IPS-NIHi11 (cell line): Measurements from ENCODE around the gene CC2D2B.
"Not testable (repeated sequence)": the region's sequence is repeated elsewhere in the genome, so short reads cannot be mapped to it uniquely, and the experiment has no call there.

Source experiments
- DNase-seq: peaks from one replicate; pipeline ENCODE4 v3.0.0; 2012; ENCODE audit warnings: mixed read lengths, low spot score

CC2D2B gene

GRCh38 chr10:95905897-95906580 is 1.7 kb upstream of the CC2D2B start:
- not testable (repeated sequence) for DNase-seq

GRCh38 chr10:95906677-95907455 is 909 bp upstream of the CC2D2B start:
- DNase-seq: peak; percentile 34

- DNase-seq: no peak
These were observed 675 bp downstream of the CC2D2B start for GRCh38 chr10:95908450-95908849.

- no peak for DNase-seq
These were observed 1.8 kb downstream of the CC2D2B start for GRCh38 chr10:95909561-95909960.

- DNase-seq: not testable (repeated sequence)
These were observed 8.3 kb downstream of the CC2D2B start for GRCh38 chr10:95916039-95916438.

- no peak for DNase-seq
These were observed 13.1 kb downstream of the CC2D2B start for GRCh38 chr10:95920798-95921426.

DNA sequence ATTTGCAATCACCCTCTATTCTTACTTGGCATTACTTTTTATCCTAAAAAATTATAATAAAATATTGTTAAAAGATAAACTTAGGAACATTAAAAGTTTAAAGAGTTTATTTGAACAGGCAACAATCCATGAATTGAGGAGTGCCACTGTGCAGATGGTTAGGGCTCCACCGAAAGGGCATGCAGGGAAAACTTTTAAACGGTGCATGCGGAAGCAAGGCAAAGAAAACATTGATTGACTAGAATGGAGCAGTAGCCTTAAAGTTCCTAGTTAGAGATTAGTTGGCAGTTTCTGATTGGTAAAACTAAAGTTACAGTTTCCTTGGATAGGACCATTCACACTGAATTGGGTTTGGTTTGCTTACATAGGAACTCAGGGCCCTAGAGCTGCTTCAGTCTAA is 17.3 kb downstream of the CC2D2B start:
- DNase-seq: no peak

- no peak for DNase-seq
These were observed 27.7 kb downstream of the CC2D2B start for GRCh38 chr10:95935429-95935828.

DNA sequence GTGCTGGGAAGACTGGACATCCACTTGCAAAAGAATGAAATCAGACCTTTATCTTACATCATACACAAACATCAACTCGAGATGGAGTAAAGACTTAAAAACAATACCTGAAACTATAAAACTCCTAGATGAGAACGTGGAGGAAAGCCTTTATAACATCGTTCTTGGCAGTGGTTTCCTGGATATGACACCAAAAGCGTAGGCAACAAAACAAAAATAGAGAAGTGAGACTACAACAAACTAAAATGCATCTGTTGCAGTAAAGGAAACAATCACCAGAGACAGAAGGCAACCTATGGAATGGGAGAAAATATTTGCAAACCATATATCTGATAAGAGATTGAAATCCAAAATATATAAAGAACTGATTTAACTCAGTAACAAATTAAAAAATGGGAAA is 33.3 kb downstream of the CC2D2B start:
- DNase-seq: no peak

- no peak for DNase-seq
These were observed 55.6 kb downstream of the CC2D2B start for GRCh38 chr10:95963202-95963990.

DNA sequence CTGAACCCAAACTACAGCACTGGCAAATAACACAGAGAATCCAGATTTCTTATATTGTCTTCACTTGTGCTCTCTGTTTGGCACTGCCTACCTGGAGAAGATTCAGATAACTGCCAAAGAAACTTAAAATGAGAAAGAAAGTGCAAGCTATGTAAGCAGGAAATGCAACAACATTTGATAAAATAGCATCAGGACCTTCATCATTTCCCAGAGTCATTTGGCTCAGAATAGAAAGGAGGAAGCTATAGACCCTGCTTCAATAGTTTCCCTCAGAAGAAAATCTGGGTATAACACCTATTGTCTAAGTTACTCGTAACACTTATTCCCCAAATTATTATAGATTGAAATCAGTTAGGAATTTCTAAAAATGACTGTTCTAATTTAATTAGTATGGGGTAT is 56.2 kb downstream of the CC2D2B start:
- DNase-seq: no peak

GRCh38 chr10:95964756-95965155 is 57.0 kb downstream of the CC2D2B start:
- no peak for DNase-seq

- DNase-seq: no peak
These were observed 68.8 kb downstream of the CC2D2B start for GRCh38 chr10:95976362-95977229.

DNA sequence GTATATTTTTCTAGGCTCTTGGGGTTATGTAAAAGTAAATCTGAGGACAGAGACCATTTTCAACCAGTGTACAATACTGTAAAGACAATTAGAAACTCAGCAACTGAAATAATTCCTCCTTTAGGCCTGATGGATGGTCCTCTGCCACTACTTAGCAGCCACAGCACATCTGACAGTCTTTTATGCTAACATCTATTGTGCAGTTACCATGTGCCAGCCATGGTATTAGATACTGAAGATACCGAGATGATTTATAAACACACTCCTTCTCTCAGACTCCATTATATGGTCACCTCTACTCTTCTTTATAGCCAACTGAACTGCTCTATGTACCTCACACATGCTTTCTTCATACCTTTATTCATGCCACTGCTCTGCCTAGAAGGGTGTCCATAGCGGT is 74.4 kb downstream of the CC2D2B start:
- no peak for DNase-seq

- DNase-seq: no peak
These were observed 80.1 kb downstream of the CC2D2B start for GRCh38 chr10:95987685-95988426.

DNA sequence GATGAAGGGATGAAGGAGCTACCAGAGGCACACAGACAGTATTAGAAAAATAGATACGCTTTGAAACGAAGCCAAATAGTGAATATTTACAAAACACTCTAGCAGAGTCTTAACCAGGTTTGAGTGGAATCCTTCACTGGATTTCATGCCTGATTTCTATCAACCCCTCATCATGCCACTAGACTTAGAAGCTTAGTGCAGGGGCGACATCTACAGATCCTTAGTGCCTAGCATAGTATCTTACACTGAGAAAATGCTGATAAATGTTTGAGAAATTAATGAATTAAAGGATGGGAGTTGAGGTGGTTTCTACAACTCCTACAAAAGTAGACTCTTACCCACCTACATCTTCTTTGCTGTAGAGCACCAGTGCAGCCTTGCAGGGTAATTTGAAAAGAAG is 80.9 kb downstream of the CC2D2B start:
- DNase-seq: no peak

- DNase-seq: not testable (repeated sequence)
These were observed 86.6 kb downstream of the CC2D2B start for GRCh38 chr10:95994376-95994775.

DNA sequence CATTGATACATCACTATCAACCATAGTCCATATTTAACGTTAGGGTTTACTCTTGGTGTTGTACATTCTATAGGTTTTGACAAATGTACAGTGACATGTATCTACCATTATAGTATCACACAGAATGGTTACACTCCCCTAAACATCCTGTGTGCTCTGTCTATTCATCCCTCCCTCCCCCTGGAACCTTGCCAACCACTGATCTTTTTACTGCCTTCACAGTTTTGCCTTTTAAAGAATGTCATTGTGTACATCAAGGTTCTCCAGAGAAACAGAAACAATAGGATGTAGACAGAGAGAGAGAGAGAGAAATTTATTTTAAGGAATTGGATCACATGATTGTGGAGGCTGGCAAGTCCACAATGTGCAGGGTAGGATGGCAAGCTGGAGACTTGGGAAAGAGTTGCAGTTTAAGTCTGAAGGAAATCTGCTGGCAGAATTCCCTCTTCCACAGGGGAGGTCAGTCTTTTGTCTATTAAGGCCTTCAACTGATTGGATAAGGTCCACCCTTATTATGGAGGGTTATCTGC is 90.5 kb downstream of the CC2D2B start:
- DNase-seq: no peak

GRCh38 chr10:96013956-96014355 is 106.2 kb downstream of the CC2D2B start:
- no peak for DNase-seq

- DNase-seq: no peak
These were observed 106.8 kb downstream of the CC2D2B start for GRCh38 chr10:96014473-96015102.
